Lung (tissue), 12 donors: Measurements from ENCODE around the gene RNF13. TPM values are rescaled to one million over a fixed set of nuclear protein-coding genes. Genes with fewer than 3 reads are reported as not detected.

Experiments used
- ATAC-seq: fragments of 200-7000 bp; cut with Tn5 transposase; one replicate; pipeline ENCODE4 v1.9.1; 2020; ENCODE audit warnings: moderate number of reproducible peaks; ENCODE audit not compliant: insufficient read depth, low FRiP score
- DNase-seq, 3 donors: peaks; one replicate each; pipeline ENCODE4 v3.0.0-alpha.2; 2013 to 2017
- H3K27ac ChIP-seq, 2 donors: one replicate each; pipeline ENCODE4 v1.5.1; 2013; ENCODE audit warnings: mild to moderate bottlenecking in 2 of 2, moderate library complexity in 2 of 2, control low read depth in 1 of 2, inconsistent platforms in 1 of 2, low read depth in 1 of 2, low read length in 1 of 2
- H3K27me3 ChIP-seq, 3 donors: one replicate each; pipeline ENCODE4 v1.5.1; 2013; ENCODE audit warnings: low read length in 2 of 3; ENCODE audit not compliant: control insufficient read depth in 3 of 3, insufficient read depth in 3 of 3
- H3K36me3 ChIP-seq, 4 donors: one replicate each; pipeline ENCODE4 v1.5.1; 2013; ENCODE audit warnings: low read length in 4 of 4, mild to moderate bottlenecking in 1 of 4, moderate library complexity in 1 of 4; ENCODE audit not compliant: control insufficient read depth in 4 of 4, insufficient read depth in 4 of 4
- H3K4me1 ChIP-seq, 5 donors: one replicate each; pipeline ENCODE4 v1.5.1; 2013; ENCODE audit warnings: low read length in 5 of 5, mild to moderate bottlenecking in 2 of 5, moderate library complexity in 1 of 5; ENCODE audit not compliant: control insufficient read depth in 5 of 5, insufficient read depth in 5 of 5
- H3K4me3 ChIP-seq: one replicate; pipeline ENCODE4 v1.5.1; 2013; ENCODE audit warnings: mild to moderate bottlenecking, control low read depth, moderate library complexity
- H3K9ac ChIP-seq, 2 donors: one replicate each; pipeline ENCODE4 v1.5.1; 2013; ENCODE audit warnings: low read length in 2 of 2, control low read depth in 1 of 2; ENCODE audit not compliant: insufficient read depth in 1 of 2
- H3K9me3 ChIP-seq, 4 donors: one replicate each; pipeline ENCODE4 v1.5.1; 2013; ENCODE audit warnings: low read length in 3 of 4, mild to moderate bottlenecking in 1 of 4, moderate library complexity in 1 of 4; ENCODE audit not compliant: control insufficient read depth in 4 of 4, insufficient read depth in 3 of 4
- WGBS, 2 donors: extraction: QIAGEN DNeasy Blood & Tissue Kit; methylation state at CpG; one replicate each; pipeline ENCODE4 v1.1.7; 2013; 5-methylcytosine and 5-hydroxymethylcytosine counted together
- polyA plus RNA-seq, 2 donors: library from polyadenylated mRNA; stranded (reverse); fragments of 200-250 nt; gene quantifications; one replicate each; pipeline ENCODE4 v1.2.1, GENCODE V29; 2013
- total RNA-seq, 2 donors: library from RNA; depleted of rRNA in 1 of 2; stranded (reverse); fragments of >200 nt in 1 of 2; gene quantifications; one replicate each; pipeline ENCODE4 v1.2.1, GENCODE V29; 2014 to 2021
- TF ChIP-seq, protein P1 (sequence below): IDR thresholded peaks from 2 replicates; pipeline ENCODE4 v1.5.1; 2012; ENCODE audit warnings: mild to moderate bottlenecking; ENCODE audit errors: control extremely low read depth, extremely low read depth
- donor health status: control.
- donor health status: control.
- donor health status: Bipolar disorder and iron deficiency.
- donor health status: healthy.
- donor health status: DM: yes; HTN: yes; CAD: no.

The RNF13 gene
- total and polyA plus RNA-seq, 4 donors = 56.2 to 170 (median 96.7) TPM

DNA sequence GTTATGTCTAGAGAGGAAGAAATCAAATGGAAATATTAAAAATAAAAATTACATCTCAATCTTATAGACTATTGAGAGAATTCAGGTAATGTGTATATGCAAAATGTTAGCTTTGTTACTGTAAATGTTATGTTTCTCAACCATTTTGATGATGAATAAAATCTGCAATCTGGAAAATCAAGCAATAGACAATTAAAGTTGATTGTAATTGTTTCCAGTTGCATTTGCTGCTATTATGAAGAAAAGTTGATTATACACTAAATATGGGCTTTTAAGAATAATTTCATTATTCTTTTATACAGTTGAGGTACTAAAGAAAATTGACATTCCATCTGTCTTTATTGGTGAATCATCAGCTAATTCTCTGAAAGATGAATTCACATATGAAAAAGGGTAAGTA lies 88.8 kb downstream of the RNF13 start:
- DNase-seq (no peak), ATAC-seq (no peak)
- H3K4me3 ChIP-seq = no peak overlapping the region
- TF ChIP-seq, protein P1, sequence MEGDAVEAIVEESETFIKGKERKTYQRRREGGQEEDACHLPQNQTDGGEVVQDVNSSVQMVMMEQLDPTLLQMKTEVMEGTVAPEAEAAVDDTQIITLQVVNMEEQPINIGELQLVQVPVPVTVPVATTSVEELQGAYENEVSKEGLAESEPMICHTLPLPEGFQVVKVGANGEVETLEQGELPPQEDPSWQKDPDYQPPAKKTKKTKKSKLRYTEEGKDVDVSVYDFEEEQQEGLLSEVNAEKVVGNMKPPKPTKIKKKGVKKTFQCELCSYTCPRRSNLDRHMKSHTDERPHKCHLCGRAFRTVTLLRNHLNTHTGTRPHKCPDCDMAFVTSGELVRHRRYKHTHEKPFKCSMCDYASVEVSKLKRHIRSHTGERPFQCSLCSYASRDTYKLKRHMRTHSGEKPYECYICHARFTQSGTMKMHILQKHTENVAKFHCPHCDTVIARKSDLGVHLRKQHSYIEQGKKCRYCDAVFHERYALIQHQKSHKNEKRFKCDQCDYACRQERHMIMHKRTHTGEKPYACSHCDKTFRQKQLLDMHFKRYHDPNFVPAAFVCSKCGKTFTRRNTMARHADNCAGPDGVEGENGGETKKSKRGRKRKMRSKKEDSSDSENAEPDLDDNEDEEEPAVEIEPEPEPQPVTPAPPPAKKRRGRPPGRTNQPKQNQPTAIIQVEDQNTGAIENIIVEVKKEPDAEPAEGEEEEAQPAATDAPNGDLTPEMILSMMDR = no peak
- no peak overlapping the region for H3K27ac ChIP-seq
- H3K4me1 ChIP-seq = peaks cover 0 to 7% (median 0%) of the 10 kb centered on the region in 5 donors
- H3K9me3 ChIP-seq = no peaks in the 10 kb centered on the region
- H3K9ac ChIP-seq = no peak overlapping the region
- H3K27me3 ChIP-seq = no peaks in the 10 kb centered on the region
- H3K36me3 ChIP-seq = no peaks in the 10 kb centered on the region

DNA sequence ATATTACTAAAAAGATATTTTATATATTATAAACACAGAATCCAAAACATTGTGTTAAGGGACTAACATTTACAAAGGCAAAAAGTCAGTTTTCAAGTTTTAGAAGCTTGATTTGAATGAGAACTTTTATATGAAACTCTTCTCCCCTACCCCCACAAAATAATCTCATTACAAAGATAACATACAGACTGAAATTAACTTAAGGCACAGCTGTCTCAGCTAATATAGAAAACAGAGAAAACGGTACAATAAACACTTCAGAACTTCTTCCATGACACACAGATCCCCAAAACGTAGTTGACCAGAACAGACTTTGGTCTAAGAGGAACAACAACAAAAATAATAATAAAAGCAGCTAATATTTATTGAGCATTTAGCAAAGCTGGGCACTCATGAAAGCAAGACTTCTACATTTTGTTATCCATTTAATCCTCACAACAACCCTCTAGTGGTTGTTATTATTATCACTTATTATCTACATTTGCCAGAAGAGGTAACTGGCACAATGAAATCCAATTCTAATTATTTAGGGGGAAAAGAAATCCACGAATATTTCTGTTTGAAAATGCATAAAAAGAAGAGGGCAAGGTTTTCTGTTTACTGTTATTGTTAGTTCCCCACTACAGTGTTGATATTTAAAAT lies 89.6 kb downstream of the RNF13 start:
- Histone ChIP-seq H3K9me3 (no peaks in the 10 kb centered on the region), H3K4me3 (no peak overlapping the region), H3K27ac (no peak overlapping the region), H3K27me3 (no peaks in the 10 kb centered on the region), H3K9ac (no peak overlapping the region), H3K36me3 (no peaks in the 10 kb centered on the region), H3K4me1 (peaks cover 0 to 7% (median 0%) of the 10 kb centered on the region in 5 donors)
- 86 to 87% methylated on average over 3 of the region's 3 CpGs for WGBS, 2 donors
- ATAC-seq (no peak), DNase-seq (no peak)
- TF ChIP-seq, protein P1 = no peak

DNA sequence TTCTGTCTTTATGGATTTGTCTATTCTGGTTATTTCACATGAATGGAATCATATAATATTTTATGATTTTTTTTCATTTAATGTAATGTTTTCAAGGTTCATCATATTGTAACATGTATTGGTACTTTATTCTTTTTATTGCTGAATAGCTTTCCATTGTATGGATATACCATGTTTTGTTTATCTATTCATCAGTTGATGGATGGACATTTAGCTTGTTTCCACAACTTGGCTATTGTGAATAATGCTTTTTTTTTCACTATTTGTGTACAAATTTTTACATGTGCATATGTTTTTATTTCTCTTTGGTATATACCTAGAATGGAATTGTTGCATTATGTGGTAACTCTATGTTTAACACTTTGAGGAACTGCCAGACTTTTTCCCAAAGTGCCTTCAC lies 93.0 kb downstream of the RNF13 start:
- Histone ChIP-seq H3K9ac (no peak overlapping the region), H3K9me3 (no peaks in the 10 kb centered on the region), H3K36me3 (peaks cover 0 to 2% (median 0%) of the 10 kb centered on the region in 4 donors), H3K27me3 (no peaks in the 10 kb centered on the region), H3K27ac (no peak overlapping the region), H3K4me3 (no peak overlapping the region), H3K4me1 (peaks cover 0 to 3% (median 0%) of the 10 kb centered on the region in 5 donors)
- DNase-seq (no peak), ATAC-seq (no peak)
- TF ChIP-seq, protein P1 = no peak

DNA sequence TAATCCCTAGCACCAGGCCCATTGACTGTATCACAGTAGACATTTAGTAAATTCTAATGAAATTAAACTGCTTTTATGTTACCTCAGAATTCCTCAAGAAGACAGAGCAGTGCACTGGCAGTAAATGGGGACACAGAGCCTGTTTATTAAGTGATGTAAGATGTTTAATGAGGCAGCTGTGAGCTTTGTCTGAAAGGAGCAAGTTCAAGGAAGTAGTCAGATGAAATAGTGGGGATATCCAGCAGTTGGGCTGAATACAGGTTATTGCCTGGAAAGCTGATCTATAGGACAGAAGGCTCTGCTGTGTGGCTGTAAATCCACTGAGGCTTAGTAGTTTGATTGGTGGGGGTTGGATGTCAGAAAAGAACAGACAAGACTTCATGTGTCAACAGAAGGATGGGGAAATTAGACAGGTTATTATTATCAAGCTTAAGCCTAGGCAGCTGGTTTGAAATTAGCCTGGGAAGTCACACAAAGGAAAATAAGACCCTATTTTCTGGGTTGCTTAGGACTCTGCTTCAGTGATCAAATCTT lies 95.5 kb downstream of the RNF13 start:
- peaks cover 0 to 3% (median 0%) of the 10 kb centered on the region in 5 donors for H3K4me1 ChIP-seq
- DNase-seq = no peak
- H3K4me3 ChIP-seq = no peak overlapping the region
- no peak overlapping the region for H3K27ac ChIP-seq
- TF ChIP-seq, protein P1 = no peak
- H3K27me3 ChIP-seq = no peaks in the 10 kb centered on the region
- ATAC-seq = no peak
- peak overlapping the region in 1 of 2 donors; percentile 28 for H3K9ac ChIP-seq
- no peaks in the 10 kb centered on the region for H3K9me3 ChIP-seq
- peaks cover 0 to 3% (median 1%) of the 10 kb centered on the region in 4 donors for H3K36me3 ChIP-seq
